HepG2 (cell line): ENCODE measurements around the gene PCDHA13. TPM values are rescaled to one million over a fixed set of nuclear protein-coding genes. Genes with fewer than 3 reads are reported as not detected.
A peak's percentile ranks its signal among the peaks of the same experiment; 100 is the strongest.

Experiments used
- ARNT ChIP-seq: fragments of 450-650 bp; IDR thresholded peaks from 2 replicates; pipeline ENCODE4 v1.6.1; 2017
- ATF5 ChIP-seq: sonication (generic); formaldehyde crosslinking; IDR thresholded peaks from 2 replicates; pipeline ENCODE4 v1.4.0; 2020; ENCODE audit warnings: mild to moderate bottlenecking, low read depth, missing genetic modification reagents
- CEBPG ChIP-seq: IDR thresholded peaks from 2 replicates; pipeline ENCODE4 v1.6.1; 2016
- CHD4 ChIP-seq: fragments of 200-600 bp; sonication (generic); IDR thresholded peaks from 2 replicates; pipeline ENCODE4 v1.7.0; 2017; ENCODE audit warnings: mild to moderate bottlenecking, low read length, borderline replicate concordance
- DPF2 ChIP-seq: sonication (generic); formaldehyde crosslinking; IDR thresholded peaks from 2 replicates; pipeline ENCODE4 v1.4.0; 2020; ENCODE audit warnings: mild to moderate bottlenecking, low read depth, missing genetic modification reagents, borderline replicate concordance
- ELF1 ChIP-seq: sonication (generic); formaldehyde crosslinking; IDR thresholded peaks from 2 replicates; pipeline ENCODE4 v1.4.0; 2020; ENCODE audit warnings: missing genetic modification reagents
- GABPB1 ChIP-seq: IDR thresholded peaks from 2 replicates; pipeline ENCODE4 v1.6.1; 2016; ENCODE audit warnings: mild to moderate bottlenecking, missing genetic modification reagents, moderate library complexity, missing compliant biosample characterization
- MAF1 ChIP-seq: sonication (generic); formaldehyde crosslinking; IDR thresholded peaks from 2 replicates; pipeline ENCODE4 v1.5.0; 2020; ENCODE audit warnings: missing genetic modification reagents, borderline replicate concordance
- MAFK ChIP-seq, 2 experiments: IDR thresholded peaks in 1 of 2; conservative IDR thresholded peaks in 1 of 2; 2 replicates each; pipeline ENCODE4 v1.6.1; 2011; ENCODE audit warnings: improper control_type of control experiment in 2 of 2, low read length in 2 of 2
- RCOR2 ChIP-seq: IDR thresholded peaks from 2 replicates; pipeline ENCODE4 v1.6.1; 2016; ENCODE audit warnings: missing biosample characterization, missing genetic modification reagents
- SIN3B ChIP-seq: fragments of 150-350 bp; IDR thresholded peaks from 2 replicates; pipeline ENCODE4 v1.6.1; 2014; ENCODE audit warnings: low read length
- STAG1 ChIP-seq: sonication (generic); formaldehyde crosslinking; IDR thresholded peaks from 2 replicates; pipeline ENCODE4 v1.4.0; 2020; ENCODE audit warnings: missing genetic modification reagents
- TGIF2 ChIP-seq: IDR thresholded peaks from 2 replicates; pipeline ENCODE4 v1.6.1; 2016; ENCODE audit warnings: control low read depth, missing compliant biosample characterization
- ZFP1 ChIP-seq: IDR thresholded peaks from 2 replicates; pipeline ENCODE4 v1.6.1; 2016
- ZNF205 ChIP-seq: IDR thresholded peaks from 2 replicates; pipeline ENCODE4 v1.6.1; 2018; ENCODE audit warnings: missing biosample characterization, missing genetic modification reagents
- ZNF350 ChIP-seq: sonication (generic); formaldehyde crosslinking; IDR thresholded peaks from 2 replicates; pipeline ENCODE4 v1.4.0; 2020; ENCODE audit warnings: mild to moderate bottlenecking, low read depth, missing genetic modification reagents, borderline replicate concordance
- ZNF451 ChIP-seq: sonication (generic); formaldehyde crosslinking; IDR thresholded peaks from 2 replicates; pipeline ENCODE4 v1.5.0; 2020; ENCODE audit warnings: mild to moderate bottlenecking, missing genetic modification reagents
- ZNF547 ChIP-seq: sonication (generic); formaldehyde crosslinking; IDR thresholded peaks from 2 replicates; pipeline ENCODE4 v1.5.1; 2020; ENCODE audit warnings: mild to moderate bottlenecking, missing genetic modification reagents
- ZNF639 ChIP-seq: conservative IDR thresholded peaks from 2 replicates; pipeline ENCODE4 v1.6.1; 2018; ENCODE audit warnings: missing genetic modification reagents
- ZNF773 ChIP-seq: sonication (generic); formaldehyde crosslinking; IDR thresholded peaks from 2 replicates; pipeline ENCODE4 v1.4.0; 2020; ENCODE audit warnings: missing genetic modification reagents, borderline replicate concordance
- polyA plus RNA-seq, 8 experiments: library from polyadenylated mRNA; depleted of rRNA in 3 of 8; stranded (reverse) in 7 of 8; unstranded in 1 of 8; fragments of >200 nt; fragmentation: Illumina TruSeq in 4 of 8; extraction: Trizol in 4 of 8; gene quantifications; 2 replicates each; pipeline versions ENCODE4 v1.2.1 to v1.2.3, GENCODE V29; 2011 to 2016; ENCODE audit warnings: low read depth in 4 of 8, missing spikeins in 1 of 8, mixed read lengths in 1 of 8; ENCODE audit not compliant: insufficient read depth in 1 of 8
- total RNA-seq, 5 experiments: library from RNA; depleted of rRNA; stranded (reverse); fragments of >200 nt; fragmentation: Illumina TruSeq; extraction: Trizol; gene quantifications; 2 replicates each; pipeline ENCODE4 v1.2.3, GENCODE V29; 2016; ENCODE audit warnings: low read depth in 1 of 5
- TF ChIP-seq, protein P1 (sequence below): sonication (generic); formaldehyde crosslinking; IDR thresholded peaks from 2 replicates; pipeline ENCODE4 v1.5.1; 2020; ENCODE audit warnings: mild to moderate bottlenecking, moderate library complexity, missing genetic modification reagents
- TF ChIP-seq, protein P2 (sequence below): sonication (generic); formaldehyde crosslinking; IDR thresholded peaks from 2 replicates; pipeline ENCODE4 v1.4.0; 2020; ENCODE audit warnings: mild to moderate bottlenecking, missing genetic modification reagents

The PCDHA13 gene
- total and polyA plus RNA-seq, 2 of the 13 experiments (the other 11 are each of a cell fraction or from before 2014, with no cell fraction given): 0.03 to 0.04 TPM

DNA sequence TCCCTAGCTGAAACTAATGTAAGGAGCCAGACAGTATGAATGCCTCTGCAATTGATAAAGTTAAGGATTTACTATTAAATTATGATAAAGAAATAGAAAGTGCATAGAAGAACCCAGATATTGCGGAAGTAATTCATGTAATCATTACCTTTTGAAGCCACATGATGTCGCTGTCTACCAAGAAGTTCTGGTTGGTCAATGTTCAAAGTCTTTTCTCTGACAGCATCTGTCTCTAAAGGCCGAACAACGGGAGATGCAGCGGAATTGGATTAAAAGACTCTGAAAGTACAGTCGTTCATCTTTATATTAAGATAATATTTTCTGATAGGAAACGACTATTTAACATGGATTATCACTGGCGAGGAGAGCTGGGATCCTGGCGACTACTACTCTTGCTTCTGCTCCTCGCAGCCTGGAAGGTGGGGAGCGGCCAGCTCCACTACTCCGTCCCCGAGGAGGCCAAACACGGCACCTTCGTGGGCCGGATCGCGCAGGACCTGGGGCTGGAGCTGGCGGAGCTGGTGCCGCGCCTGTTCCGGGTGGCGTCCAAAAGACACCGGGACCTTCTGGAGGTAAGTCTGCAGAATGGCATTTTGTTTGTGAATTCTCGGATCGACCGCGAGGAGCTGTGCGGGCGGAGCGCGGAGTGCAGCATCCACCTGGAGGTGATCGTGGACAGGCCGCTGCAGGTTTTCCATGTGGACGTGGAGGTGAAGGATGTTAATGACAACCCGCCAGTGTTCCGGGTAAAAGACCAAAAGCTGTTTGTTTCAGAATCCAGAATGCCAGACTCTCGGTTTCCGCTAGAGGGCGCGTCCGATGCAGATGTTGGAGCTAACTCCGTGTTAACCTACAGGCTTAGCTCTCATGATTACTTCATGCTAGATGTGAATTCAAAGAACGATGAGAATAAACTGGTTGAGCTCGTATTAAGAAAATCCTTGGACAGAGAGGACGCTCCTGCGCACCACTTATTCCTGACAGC lies 40.7 kb upstream of the PCDHA13 start, which contains the start of gene PCDHA8 (continued):
- TF ChIP-seq CHD4 (no peak), ARNT (no peak), STAG1 (CRISPR knock-in tag) (peak; percentile 59), ZNF639 (CRISPR knock-in tag) (no peak), ZNF205 (CRISPR knock-in tag) (no peak), ZNF350 (CRISPR knock-in tag) (peak; percentile 43; the same call in 1 of the 2 replicates), MAF1 (CRISPR knock-in tag) (no peak), ZFP1 (CRISPR knock-in tag) (no peak), ZNF773 (CRISPR knock-in tag) (no peak), DPF2 (no peak), GABPB1 (peak; percentile 47; the same call in 1 of the 2 replicates), ATF5 (CRISPR knock-in tag) (no peak), MAFK (conservative IDR thresholded peaks at IDR 0.05 in 1 of 2, IDR thresholded peaks at IDR 0.05 in 1 of 2; ENCODE audit: low read length in 2 of 2) (no peak), ZNF547 (CRISPR knock-in tag) (no peak), ZNF451 (CRISPR knock-in tag) (no peak), SIN3B (no peak), CEBPG (CRISPR knock-in tag) (0 out of 2 replicates have a peak, but pooled peaks have one; percentile 20), TGIF2 (CRISPR knock-in tag) (no peak), RCOR2 (CRISPR knock-in tag) (no peak), ELF1 (CRISPR knock-in tag) (0 out of 2 replicates have a peak, but pooled peaks have one; percentile 21)
- TF ChIP-seq, protein P1, sequence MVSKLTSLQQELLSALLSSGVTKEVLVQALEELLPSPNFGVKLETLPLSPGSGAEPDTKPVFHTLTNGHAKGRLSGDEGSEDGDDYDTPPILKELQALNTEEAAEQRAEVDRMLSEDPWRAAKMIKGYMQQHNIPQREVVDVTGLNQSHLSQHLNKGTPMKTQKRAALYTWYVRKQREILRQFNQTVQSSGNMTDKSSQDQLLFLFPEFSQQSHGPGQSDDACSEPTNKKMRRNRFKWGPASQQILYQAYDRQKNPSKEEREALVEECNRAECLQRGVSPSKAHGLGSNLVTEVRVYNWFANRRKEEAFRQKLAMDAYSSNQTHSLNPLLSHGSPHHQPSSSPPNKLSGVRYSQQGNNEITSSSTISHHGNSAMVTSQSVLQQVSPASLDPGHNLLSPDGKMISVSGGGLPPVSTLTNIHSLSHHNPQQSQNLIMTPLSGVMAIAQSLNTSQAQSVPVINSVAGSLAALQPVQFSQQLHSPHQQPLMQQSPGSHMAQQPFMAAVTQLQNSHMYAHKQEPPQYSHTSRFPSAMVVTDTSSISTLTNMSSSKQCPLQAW (CRISPR knock-in tag): no peak
- TF ChIP-seq, protein P2, sequence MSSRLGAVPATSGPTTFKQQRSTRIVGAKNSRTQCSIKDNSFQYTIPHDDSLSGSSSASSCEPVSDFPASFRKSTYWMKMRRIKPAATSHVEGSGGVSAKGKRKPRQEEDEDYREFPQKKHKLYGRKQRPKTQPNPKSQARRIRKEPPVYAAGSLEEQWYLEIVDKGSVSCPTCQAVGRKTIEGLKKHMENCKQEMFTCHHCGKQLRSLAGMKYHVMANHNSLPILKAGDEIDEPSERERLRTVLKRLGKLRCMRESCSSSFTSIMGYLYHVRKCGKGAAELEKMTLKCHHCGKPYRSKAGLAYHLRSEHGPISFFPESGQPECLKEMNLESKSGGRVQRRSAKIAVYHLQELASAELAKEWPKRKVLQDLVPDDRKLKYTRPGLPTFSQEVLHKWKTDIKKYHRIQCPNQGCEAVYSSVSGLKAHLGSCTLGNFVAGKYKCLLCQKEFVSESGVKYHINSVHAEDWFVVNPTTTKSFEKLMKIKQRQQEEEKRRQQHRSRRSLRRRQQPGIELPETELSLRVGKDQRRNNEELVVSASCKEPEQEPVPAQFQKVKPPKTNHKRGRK (CRISPR knock-in tag): no peak
